NCI-H1105 treated with DMSO at 0.1 percent for 48 hours (cell line): ENCODE measurements around the gene ABCG8.

Experiments
- DNase-seq: peaks from one replicate; lab custom pipeline; 2025; lab: John Stamatoyannopoulos, UW

ABCG8 gene

DNA sequence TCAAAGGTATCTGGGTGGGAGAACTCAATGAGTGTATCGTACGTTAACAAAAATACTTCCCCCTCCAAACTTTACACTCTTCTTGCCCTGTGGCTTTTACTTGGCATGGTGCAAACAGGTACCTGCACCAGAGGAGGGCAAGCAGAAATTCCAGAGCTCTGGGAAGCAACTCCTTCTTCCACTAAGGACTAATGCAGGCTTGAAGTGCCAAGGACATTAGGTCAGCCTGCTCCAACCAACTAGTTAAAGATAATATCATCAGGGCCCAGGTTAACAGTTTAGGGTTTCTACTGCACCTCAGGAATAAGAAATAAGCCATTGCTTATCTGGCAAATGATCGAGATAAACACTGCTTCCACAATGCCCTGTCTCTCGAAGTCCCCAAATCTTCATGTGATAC lies 86.7 kb downstream of the ABCG8 start:
- DNase-seq: no peak

DNA sequence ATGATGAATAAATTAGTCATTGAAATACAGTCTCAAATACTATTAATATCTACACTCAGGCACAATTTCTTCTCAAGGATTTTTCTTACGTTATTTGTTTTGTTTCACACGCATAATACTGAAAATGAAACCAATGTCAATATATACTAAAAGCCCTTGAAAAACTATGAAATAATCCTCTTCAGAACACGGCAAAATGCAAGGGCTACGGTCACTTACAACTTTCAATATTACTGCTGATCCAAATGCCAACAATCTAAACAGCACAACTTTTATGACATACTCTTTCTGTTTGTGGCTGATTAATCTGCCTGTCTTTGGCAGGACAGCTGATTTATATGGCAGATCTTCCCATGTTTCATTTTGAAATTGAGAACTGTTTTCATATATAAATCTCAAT lies 88.7 kb downstream of the ABCG8 start:
- no peak for DNase-seq

DNA sequence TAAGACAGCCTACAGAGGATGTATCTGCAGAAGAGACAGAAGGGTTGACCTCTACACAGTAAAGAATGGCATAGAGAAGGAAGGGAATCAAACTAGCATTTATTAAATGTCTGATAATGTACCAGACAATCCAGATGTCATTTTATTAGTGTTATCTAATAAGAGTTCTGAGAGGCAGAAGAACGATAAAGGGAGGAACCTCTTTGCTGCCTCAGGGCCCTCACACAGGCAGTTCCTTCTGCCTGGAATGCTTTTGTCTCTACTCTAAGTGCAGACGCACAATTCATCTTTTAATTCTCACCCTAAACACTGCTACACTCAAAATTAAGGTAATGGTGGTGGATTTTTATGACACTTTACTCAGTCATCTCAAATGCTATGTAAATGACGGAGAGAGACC lies 92.5 kb downstream of the ABCG8 start:
- DNase-seq: no peak
